Measurements from ENCODE around the gene PPP1R3E. TPM values are rescaled to one million over a fixed set of nuclear protein-coding genes. Genes with fewer than 3 reads are reported as not detected.

Gene PPP1R3E
- total RNA-seq, 1 donor from 2014 or later: 26.5 TPM

DNA sequence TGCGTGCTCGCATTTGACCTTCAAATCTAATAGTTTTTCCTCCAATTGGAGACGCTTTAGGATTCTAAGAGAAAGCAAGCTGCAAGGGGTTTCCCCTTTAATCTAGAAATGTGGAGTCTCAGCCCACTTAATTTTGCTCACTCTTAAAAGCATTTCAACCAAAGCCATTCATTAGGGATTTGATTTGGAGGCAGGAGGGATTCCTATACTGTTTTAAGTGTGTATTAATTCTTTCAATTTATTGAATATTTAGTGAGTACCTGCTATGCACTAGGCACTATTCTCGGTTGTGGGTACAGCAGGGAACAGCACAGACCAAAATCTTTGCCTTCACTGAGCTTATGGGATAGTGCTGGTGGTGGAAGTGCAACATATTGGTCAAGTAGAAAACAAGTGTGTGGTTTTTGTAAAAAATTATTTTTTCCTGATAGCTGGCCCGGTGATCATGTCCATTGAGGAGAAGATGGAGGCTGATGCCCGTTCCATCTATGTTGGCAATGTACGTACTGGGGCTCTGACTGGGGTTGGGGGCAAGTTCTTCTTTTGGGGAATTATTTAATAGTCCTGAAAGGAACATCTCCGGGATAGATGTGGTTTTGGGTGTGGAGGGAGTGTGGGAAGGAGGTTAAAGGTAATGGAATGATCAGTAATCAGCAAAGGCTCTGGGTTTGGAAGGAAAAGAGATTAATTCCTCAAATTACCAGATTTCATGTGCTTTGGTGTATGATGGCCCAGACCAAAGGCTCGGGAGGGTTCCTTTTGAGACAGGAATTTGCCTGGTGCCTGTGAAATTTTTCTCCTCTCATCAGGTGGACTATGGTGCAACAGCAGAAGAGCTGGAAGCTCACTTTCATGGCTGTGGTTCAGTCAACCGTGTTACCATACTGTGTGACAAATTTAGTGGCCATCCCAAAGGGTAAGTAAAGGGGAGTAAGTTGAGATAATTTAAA lies 20.2 kb upstream of the PPP1R3E start:
- intact Hi-C loops (cut with micrococcal nuclease): loop anchor here (5.0 kb wide), 1 partner anchor 244 kb away; the partner anchor contains the start of gene AP1G2

DNA sequence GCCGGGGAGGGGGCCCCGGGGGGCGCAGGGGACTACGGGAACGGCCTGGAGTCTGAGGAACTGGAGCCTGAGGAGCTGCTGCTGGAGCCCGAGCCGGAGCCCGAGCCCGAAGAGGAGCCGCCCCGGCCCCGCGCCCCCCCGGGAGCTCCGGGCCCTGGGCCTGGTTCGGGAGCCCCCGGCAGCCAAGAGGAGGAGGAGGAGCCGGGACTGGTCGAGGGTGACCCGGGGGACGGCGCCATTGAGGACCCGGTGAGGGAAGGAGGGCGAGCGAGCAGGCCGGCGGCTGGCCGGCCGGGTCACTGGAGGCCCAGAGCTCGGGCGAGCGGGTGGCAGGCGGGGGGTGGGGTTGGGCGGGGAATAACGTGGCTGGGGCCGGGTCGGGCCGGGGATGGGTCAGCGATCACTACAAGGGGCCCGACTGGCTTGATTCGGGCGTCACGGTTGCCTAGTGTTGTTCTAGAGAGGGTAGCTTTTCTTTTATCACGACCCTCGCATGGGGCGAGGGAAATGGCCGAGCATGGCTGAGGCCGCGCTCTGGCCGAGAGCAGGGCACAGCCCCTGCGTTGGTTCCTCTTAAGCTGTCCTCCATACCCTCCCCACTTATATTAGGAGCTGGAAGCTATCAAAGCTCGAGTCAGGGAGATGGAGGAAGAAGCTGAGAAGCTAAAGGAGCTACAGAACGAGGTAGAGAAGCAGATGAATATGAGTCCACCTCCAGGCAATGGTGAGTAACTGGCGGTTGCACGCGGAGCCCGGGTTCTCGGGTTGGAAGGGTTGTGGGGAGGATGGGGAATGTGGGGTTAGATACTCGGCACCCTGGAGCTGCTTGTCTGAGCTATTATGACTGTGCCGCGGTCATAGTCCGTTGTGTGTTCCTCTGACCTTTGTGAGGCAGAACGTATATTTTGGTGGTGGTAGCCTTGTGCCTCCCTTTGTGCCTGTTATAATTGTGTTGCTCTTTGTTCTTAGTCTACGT lies 19.2 kb upstream of the PPP1R3E start:
- intact Hi-C loops (cut with micrococcal nuclease): loop anchor here (1.0 to 5.0 kb wide), 7 partner anchors 21 to 393 kb away; partner anchors contain the start of genes ACIN1, AP1G2, C14orf119 and HOMEZ

DNA sequence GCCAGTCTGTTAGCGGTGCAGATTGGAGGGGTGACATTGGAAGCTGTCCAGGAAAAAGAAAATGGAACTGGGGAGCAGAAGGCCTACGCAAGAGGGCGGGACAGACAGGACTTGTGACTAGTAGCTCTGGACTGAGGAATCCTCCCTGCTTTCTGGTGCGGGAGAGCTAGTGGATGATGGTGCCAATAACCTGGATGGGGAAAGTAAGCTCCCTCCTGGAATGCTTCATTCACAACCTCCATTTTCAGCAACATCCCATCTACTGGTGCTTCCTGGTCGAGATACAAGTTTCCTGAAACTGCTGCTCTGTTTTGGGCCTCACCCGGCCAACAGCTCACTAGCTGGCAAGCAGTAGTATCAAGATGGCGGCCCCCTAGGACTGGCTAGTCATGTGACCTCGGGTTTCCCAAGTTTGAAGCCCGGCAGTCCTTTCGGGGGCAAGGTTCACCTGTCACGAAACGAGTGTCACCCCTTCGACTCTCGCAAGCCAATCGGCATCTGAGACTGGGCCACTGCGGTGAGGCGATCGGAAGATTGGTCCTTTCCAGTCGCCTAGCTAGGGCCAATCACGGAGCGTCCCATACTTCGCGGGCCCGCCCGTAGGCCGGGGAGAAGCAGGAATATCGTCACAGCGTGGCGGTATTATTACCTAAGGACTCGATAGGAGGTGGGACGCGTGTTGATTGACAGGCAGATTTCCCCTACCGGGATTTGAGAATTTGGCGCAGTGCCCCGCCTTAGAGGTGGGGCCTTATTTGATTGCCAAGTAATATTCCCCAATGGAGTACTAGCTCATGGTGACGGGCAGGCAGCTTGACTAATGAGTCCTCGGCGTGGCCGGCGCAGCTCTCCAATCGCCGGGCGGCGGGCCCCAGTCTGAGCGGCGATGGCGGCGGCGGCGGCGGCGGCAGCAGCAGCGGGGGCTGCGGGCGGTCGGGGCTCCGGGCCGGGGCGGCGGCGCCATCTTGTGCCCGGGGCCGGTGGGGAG lies 18.2 kb upstream of the PPP1R3E start, which contains the start of gene PABPN1:
Gene PABPN1 (plus strand): TSS at position 874 of the 988 bp plus-strand sequence. CDS start 13 bp downstream, at position 887.
- intact Hi-C loops (cut with micrococcal nuclease): loop anchor here (1.0 to 5.0 kb wide), 7 partner anchors 20 to 392 kb away; partner anchors contain the start of genes ACIN1, AP1G2, C14orf119 and HOMEZ

DNA sequence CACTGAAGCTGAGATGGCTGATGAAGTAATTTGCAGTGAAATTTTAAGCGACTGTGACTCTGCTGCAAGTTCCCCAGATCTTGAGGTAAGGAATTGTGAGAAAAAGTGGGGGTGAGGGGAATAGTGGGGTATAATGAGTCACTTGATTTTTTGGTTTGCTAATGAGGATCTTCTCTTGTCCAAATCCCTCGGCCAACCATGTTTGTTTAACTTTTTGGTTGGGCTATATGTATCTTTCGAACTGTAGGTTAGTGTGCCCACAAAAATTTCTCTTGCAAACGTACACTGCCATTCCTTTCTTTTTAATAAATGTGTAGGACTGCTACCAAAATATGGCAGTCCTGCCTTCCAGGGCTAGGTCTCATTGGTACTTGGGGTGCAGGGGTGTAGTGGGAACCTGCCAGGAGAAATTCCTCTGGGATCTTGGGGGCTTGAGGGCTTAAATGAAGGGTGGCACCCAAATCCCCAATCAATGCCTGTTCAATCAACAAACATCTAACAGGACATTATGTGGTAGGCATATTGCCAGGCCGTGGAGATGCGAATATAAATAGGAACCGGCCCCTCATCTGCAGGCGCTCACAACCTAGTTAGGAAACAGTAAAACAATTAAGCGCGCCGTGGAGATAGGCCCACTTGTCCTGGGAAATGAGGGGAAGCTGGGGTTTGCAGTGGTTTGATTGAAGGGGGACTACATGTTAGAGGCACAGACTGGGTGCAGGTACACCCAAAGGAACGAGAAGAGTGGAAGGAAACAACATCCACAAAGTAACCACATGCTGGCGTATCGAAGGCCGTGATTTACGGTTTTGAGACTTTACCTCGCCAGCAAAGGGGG lies 17.3 kb upstream of the PPP1R3E start:
- intact Hi-C loops (cut with micrococcal nuclease): loop anchor here (5.0 kb wide), 1 partner anchor 247 kb away; the partner anchor contains the start of gene AP1G2

DNA sequence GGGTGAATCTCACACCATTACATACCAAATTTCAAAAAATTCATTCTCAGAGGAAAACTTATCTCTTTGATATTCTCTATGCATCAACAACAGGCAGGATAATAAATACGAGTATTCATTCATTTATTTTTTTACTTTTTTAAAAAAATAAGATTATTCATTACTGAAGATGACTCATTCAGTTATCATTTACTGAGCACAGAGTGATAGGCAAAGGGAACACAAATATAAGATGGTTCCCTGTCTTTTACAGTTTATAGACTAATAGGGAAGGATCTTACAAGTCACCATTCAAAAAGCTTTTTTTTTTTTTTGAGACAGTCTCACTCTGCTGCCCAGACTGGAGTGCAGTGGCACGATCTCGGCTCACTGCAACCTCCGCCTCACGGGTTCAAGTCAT lies 13.6 kb upstream of the PPP1R3E start:
- intact Hi-C loops (cut with micrococcal nuclease): no loop called here

DNA sequence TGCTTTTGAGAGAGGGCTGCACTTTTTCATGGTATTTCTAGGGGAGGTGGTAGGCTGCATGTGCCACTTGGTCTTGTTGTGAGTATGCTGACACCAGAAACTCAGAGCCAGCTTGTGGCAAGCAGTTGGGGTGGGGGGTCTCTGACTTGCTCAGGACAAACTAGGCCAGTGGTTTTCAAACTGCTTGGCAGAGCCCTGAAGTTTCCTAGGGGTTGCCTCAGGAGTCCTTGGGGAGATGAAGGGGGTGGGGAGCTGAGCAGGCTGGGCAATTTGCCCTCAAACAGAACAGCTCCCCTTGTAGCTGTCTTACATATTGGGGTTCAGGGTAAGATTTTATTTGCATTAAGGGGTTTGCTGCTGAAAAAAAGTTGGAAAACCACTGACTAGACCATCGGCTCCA lies 7.9 kb upstream of the PPP1R3E start:
- intact Hi-C loops (cut with micrococcal nuclease): no loop called here

DNA sequence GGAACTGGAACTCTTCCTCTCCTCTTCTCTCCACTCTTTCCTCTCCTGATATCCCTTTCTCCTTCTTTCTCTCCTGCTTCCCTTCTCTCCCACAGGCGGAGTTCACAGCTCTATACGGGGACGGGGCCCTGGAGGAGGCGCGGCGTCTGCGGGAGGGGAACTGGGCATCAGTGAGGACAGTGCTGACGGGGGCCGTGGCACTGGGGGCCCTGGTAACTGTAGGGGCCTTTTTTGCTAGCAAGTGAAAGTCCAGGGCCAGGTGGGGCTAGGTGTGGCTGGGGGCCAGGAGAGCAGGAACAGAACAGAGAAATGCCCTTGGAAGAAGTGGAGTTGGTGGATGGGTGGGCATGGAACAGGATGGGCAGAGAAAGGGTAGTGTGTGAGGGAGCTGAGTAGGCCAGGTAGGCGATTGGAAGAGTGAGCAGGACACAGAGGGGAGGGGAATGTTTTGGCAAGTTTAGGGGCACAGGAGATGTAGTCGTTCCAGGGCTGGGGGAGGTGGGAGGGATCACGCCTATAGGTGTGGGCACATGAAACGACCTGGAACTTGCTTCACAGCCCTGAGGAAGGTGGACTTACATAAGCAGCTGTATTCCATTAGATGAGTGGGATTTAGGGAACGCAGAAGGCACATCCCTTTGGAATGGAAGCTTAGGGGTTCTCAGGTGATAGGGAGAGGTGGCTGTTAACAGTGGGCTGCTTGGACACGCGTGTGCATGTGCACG lies 6.2 kb upstream of the PPP1R3E start:
- intact Hi-C loops (cut with micrococcal nuclease): loop anchor here (10.0 kb wide), 1 partner anchor 304 kb away; no protein-coding TSS in a partner anchor

DNA sequence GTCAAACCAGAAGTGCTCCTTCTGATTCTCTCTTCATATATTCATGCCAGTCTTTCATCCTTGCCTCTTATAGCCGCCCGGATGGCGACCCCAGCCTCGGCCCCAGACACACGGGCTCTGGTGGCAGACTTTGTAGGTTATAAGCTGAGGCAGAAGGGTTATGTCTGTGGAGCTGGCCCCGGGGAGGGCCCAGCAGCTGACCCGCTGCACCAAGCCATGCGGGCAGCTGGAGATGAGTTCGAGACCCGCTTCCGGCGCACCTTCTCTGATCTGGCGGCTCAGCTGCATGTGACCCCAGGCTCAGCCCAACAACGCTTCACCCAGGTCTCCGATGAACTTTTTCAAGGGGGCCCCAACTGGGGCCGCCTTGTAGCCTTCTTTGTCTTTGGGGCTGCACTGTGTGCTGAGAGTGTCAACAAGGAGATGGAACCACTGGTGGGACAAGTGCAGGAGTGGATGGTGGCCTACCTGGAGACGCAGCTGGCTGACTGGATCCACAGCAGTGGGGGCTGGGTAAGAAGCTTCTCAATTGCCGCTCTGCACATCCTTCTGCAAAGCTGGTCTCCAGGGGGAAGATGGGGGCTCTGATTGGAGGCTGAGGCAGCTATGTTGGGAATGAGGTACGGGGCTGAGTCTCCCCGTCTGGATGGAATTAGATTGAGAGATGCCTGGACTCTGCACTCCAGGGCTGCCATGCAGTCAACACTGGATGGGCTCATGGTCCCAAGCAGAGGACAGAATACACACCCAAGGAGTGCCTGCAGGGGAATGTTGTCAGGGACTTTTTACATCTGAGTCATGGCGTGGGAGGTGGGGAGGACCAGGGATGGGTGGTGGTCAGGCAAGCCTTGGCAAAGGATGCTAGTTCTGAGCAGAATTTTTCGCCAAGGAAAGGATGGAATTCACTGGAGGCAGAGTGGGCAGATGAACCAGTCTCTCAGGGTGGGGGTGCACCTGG lies 5.3 kb upstream of the PPP1R3E start:
- intact Hi-C loops (cut with micrococcal nuclease): loop anchor here (10.0 kb wide), 1 partner anchor 303 kb away; no protein-coding TSS in a partner anchor

DNA sequence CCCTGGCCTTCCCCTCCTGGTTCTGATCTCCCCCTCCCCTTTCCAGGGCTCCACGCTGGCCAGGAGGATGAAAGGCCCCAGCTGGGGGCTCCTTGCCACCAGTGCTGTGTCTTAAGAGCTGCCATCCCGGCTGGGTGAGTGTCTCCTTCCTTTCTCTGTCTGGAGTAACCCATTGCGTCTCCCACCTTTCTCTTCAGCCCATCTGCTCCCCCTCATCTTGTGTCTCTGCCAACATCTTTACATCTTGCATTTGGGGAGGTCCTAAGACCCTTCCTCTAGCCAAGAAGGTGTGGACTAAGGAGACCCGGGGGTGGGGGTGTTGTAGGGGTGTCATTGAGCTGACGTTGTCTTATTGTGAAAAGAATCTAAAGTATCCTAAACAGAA lies 4.5 kb upstream of the PPP1R3E start:
- intact Hi-C loops (cut with micrococcal nuclease): loop anchor here (10.0 kb wide), 1 partner anchor 302 kb away; no protein-coding TSS in a partner anchor

DNA sequence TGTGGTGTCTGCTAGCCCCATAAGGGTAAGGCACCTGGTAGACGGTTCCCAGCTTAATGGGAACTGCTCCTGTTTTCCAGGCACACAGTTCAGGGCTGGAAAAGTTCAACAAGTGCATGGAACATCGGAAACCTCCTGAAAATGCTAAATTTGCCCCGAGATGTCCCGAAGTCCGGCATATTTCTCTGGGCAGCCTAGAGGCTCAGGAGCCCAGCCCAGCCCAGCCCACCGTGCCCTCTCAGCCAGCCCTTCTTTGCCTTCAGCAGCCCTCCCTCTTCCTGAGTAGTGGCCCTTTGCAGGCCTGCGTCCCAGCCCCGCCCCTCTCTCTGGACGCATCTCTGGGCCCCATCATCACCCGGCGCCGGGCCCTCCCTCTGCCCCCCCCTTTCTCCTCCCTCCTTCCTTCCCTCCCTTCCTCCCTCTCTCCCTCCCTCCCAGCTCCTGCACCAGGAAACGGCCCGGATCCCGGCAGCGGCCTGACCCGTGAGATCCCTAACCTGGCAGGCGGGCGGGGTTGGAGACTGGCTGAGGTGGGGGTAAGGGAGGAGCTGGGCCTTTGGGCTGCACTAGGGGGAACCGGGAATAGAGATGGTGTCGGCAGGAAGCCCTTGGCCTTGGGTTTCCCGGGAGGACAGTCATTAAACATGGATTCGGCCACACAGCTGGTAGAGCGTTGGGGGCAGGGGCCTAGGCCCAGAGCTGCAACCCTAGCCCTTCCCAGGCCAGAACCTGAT lies 3.9 kb upstream of the PPP1R3E start, which contains the start of gene BCL2L2:
Gene BCL2L2 (plus strand): TSS at position 422 of the 734 bp plus-strand sequence. CDS start 935 bp downstream, outside the sequence.
- intact Hi-C loops (cut with micrococcal nuclease): loop anchor here (10.0 kb wide), 1 partner anchor 302 kb away; no protein-coding TSS in a partner anchor

DNA sequence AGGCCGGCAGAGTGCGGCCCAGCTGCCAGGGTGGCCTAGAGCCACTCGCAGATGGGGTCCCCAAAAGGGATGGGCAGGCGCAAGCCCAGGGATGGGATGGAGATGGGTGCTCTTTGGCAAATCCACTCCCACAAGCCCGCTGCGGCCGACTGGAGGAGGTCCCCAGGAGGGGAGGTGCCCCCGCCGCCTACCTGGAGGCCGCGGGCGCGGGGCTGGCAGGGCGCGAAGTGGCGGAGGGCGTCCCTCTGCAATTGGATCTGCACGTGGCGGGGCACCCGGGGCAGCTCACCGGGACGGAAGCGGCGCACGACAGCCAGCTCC lies 730 bp downstream of the PPP1R3E start:
- intact Hi-C loops (cut with micrococcal nuclease): loop anchor here (1.0 to 10.0 kb wide), 7 partner anchors 16 to 535 kb away; partner anchors contain the start of genes ACIN1, C14orf119, HOMEZ and NGDN

DNA sequence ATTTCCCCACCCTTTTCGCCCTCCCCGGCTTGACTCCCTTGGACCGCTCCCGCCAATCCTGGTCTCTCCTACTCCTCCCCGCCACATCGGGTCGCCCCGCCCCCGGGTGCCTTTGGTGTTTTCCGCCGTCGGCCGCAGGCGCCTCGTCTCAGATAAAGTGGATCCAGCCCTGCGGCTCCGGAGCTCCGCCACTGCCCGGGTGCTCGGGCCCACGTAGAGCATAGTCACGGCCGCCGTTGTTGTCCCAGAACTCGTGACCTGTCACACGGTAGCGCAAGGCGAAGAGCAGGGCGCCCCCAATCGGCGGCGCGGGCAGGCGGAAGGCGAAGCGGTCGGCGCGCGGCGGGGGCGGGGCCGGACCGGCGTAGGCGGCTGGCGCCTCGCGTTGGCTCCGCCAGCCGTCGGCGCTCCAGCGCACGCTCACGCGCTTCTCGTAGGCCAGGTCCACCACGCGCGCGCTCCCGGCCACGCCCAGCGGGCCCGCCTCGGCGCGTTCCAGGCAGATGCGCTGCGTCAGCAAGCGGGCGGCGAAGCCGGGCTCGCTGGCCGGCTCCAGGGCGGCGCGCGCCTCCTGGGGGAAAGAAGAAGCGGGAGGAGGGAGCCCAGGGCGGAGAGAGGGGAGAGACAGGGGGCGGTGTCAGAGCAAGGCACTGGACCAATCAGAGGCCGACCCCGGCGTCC lies 1.2 kb downstream of the PPP1R3E start:
- intact Hi-C loops (cut with micrococcal nuclease): loop anchor here (1.0 to 10.0 kb wide), 7 partner anchors 15 to 534 kb away; partner anchors contain the start of genes ACIN1, C14orf119, HOMEZ and NGDN

DNA sequence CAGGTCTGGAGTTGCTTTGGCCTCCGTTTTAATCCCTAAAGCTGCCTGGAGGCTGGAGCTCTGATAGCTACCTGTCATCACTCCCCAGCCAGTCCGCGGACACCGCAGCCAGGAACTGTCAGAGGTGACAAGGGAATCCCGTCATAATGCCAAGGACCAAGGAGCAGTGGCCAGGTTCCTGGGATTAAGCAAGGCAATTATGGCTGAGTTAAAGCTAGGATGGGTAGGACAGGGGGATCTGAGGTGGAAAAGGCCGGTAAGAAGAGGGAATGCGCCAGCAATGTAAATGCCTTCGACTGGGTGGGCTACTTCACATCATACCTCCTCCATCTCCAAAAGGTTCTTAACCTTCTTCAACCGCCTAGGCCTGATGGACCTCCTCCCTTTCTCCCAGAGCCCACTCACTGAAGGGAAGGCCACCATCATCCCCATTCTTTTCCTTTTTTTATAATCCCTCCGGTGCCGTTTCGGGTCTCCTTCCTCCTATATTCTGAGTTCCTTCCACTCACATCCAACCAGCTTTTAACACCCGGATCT lies 1.9 kb downstream of the PPP1R3E start:
- intact Hi-C loops (cut with micrococcal nuclease): loop anchor here (1.0 to 10.0 kb wide), 7 partner anchors 14 to 533 kb away; partner anchors contain the start of genes ACIN1, C14orf119, HOMEZ and NGDN

DNA sequence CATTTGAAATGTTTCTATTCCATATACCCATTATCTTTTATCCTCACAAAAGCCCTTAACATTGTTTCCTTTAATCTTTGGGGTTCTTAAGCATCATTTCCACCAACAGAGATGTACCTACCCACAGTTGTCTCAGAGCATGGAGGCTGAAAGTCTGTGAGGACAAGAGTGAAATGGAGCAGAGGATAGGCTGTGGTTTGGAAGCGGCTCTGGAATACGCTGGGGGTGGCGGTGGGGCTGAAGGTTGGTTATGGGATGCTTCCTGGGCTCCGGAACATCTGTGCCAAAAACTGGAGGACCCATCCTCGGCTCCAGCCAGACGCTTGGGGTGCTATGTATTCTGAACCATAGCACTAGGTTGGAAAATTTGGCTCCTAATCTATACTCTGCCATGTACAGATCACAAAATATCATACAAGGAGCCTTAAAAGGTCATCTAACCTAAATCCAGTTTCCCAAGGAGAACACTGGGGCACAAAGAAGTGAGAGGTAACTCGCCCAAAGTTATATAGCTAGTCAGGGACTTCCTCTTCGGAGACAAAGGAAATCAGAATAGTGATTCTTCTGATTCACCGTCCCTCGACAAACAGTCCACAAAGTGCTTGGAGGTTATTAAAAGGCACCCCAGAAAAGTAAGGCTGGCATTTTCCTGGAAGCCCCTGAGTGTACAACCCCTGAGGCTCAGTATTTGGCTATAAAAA lies 2.5 kb downstream of the PPP1R3E start:
- intact Hi-C loops (cut with micrococcal nuclease): loop anchor here (2.0 to 10.0 kb wide), 4 partner anchors 35 to 533 kb away; partner anchors contain the start of gene OXA1L

Measured in T-helper 2 cell treated with Interferon-gamma antibody and Interleukin-4, amounts not matched to agents 100 ng/mL and 5 ng/mL, for 36 hours (primary cell).